SK-N-SH (cell line): Measurements from ENCODE around the gene SESN2. TPM values are rescaled to one million over a fixed set of nuclear protein-coding genes. Genes with fewer than 3 reads are reported as not detected.
A peak's percentile ranks its signal among the peaks of the same experiment; 100 is the strongest.

Experiments used
- CTCF ChIA-PET: fragments of 300-600, 350-600 bp; formaldehyde crosslinking; extraction: SDS; loops from one replicate; lab custom pipeline; 2021; lab: Yijun Ruan, JAX
- POLR2A ChIA-PET: fragments of 350-600 bp; sonication (Branson Sonifier 250); formaldehyde crosslinking; extraction: SDS; loops from one replicate; lab custom pipeline; 2020; ENCODE audit warnings: antibody characterized with exemption, inconsistent platforms; lab: Yijun Ruan, JAX
- DNase-seq: peaks from one replicate; pipeline ENCODE4 v3.0.0; 2012
- H2AFZ ChIP-seq: fragments of 200-600 bp; sonication (generic); 2 replicates; pipeline ENCODE4 v1.8.1; 2016; ENCODE audit warnings: antibody characterized with exemption, mild to moderate bottlenecking, low read depth
- H3F3A ChIP-seq: fragments of 200-600 bp; sonication (generic); replicated peaks from 2 replicates; pipeline ENCODE3; 2016; ENCODE audit warnings: antibody characterized with exemption, mild to moderate bottlenecking; ENCODE audit not compliant: insufficient read depth
- H3K27ac ChIP-seq, 2 experiments: fragments of 200-500 bp in 1 of 2; fragments of 200-600 bp in 1 of 2; sonication (Bioruptor generic) in 1 of 2; sonication (generic), shearing (Covaris generic) in 1 of 2; 2 replicates each; pipeline versions ENCODE4 v1.5.1 to v1.6.1; 2014 to 2016; ENCODE audit warnings: low read depth in 2 of 2, inconsistent platforms in 1 of 2, low read length in 1 of 2, mild to moderate bottlenecking in 1 of 2, mixed read lengths in 1 of 2
- H3K27me3 ChIP-seq: fragments of 200-600 bp; sonication (generic), shearing (Covaris generic); 2 replicates; pipeline ENCODE4 v1.6.1; 2016; ENCODE audit warnings: mixed run types; ENCODE audit not compliant: insufficient read depth
- H3K36me3 ChIP-seq, 2 experiments: fragments of 200-500 bp in 1 of 2; fragments of 200-600 bp in 1 of 2; sonication (Bioruptor generic) in 1 of 2; sonication (generic) in 1 of 2; replicated peaks in 1 of 2; 2 replicates each; pipeline versions ENCODE3 to v1.5.1; 2014 to 2016; ENCODE audit warnings: low read length in 1 of 2, mild to moderate bottlenecking in 1 of 2; ENCODE audit not compliant: insufficient read depth in 2 of 2, control insufficient read depth in 1 of 2
- H3K4me1 ChIP-seq, 2 experiments: fragments of 200-500 bp in 1 of 2; fragments of 200-600 bp in 1 of 2; sonication (Bioruptor generic) in 1 of 2; sonication (generic), shearing (Covaris generic) in 1 of 2; 2 replicates each; pipeline versions ENCODE4 v1.5.1 to v1.6.1; 2014 to 2016; ENCODE audit warnings: low read depth in 1 of 2, low read length in 1 of 2, mixed run types in 1 of 2; ENCODE audit not compliant: insufficient read depth in 2 of 2, control insufficient read depth in 1 of 2
- H3K4me2 ChIP-seq: fragments of 200-600 bp; sonication (generic), shearing (Covaris generic); 2 replicates; pipeline ENCODE4 v1.6.1; 2017; ENCODE audit warnings: mixed run types
- H3K4me3 ChIP-seq, 2 experiments: fragments of 200-500 bp in 1 of 2; fragments of 200-600 bp in 1 of 2; sonication (Bioruptor generic) in 1 of 2; sonication (generic), shearing (Covaris generic) in 1 of 2; 2 replicates each; pipeline versions ENCODE4 v1.5.1 to v1.8.1; 2014 to 2016; ENCODE audit warnings: low read depth in 2 of 2, inconsistent platforms in 1 of 2, low read length in 1 of 2, mild to moderate bottlenecking in 1 of 2, mixed read lengths in 1 of 2, moderate library complexity in 1 of 2
- H3K79me2 ChIP-seq: fragments of 200-600 bp; sonication (generic); 2 replicates; pipeline ENCODE4 v1.8.1; 2017; ENCODE audit warnings: mild to moderate bottlenecking; ENCODE audit not compliant: insufficient read depth
- H3K9ac ChIP-seq: fragments of 200-600 bp; sonication (generic); 2 replicates; pipeline ENCODE4 v1.6.1; 2017; ENCODE audit warnings: mixed run types
- H3K9me2 ChIP-seq: fragments of 200-600 bp; sonication (generic); 2 replicates; pipeline ENCODE4 v1.6.1; 2017; ENCODE audit warnings: mixed run types
- H3K9me3 ChIP-seq: fragments of 200-600 bp; sonication (generic); 2 replicates; pipeline ENCODE4 v1.6.1; 2017; ENCODE audit warnings: mixed run types, mild to moderate bottlenecking, moderate library complexity
- H4K20me1 ChIP-seq: fragments of 200-600 bp; sonication (generic); 2 replicates; pipeline ENCODE4 v1.6.1; 2017; ENCODE audit warnings: mild to moderate bottlenecking, mixed run types; ENCODE audit not compliant: insufficient read depth
- CHD2 ChIP-seq: fragments of 150-350 bp; IDR thresholded peaks from 2 replicates; pipeline ENCODE4 v1.6.1; 2018; ENCODE audit warnings: low read length; ENCODE audit not compliant: partially characterized antibody
- CTCF ChIP-seq: fragments of 200-600 bp; sonication (generic); IDR thresholded peaks from 2 replicates; pipeline ENCODE4 v1.6.1; 2017; ENCODE audit warnings: antibody characterized with exemption, mild to moderate bottlenecking, moderate library complexity
- EP300 ChIP-seq, 2 experiments: IDR thresholded peaks; 2 replicates each; pipeline versions ENCODE4 v1.4.0 to v1.6.1; 2012; ENCODE audit warnings: borderline replicate concordance in 1 of 2, low read depth in 1 of 2, low read length in 1 of 2
- IRF3 ChIP-seq: fragments of 150-350 bp; IDR thresholded peaks from 2 replicates; pipeline ENCODE4 v1.6.1; 2016; ENCODE audit warnings: mild to moderate bottlenecking, low read depth, low read length
- JUND ChIP-seq: IDR thresholded peaks from 2 replicates; pipeline ENCODE4 v1.4.0; 2012
- MEF2A ChIP-seq: IDR thresholded peaks from 2 replicates; pipeline ENCODE4 v1.4.0; 2012; ENCODE audit warnings: low read depth, borderline replicate concordance
- MXI1 ChIP-seq: IDR thresholded peaks from 2 replicates; pipeline ENCODE4 v1.6.1; 2012; ENCODE audit warnings: mild to moderate bottlenecking, low read depth, low read length, improper control_type of control experiment
- NFIC ChIP-seq: IDR thresholded peaks from 2 replicates; pipeline ENCODE4 v1.4.0; 2012; ENCODE audit warnings: borderline replicate concordance
- NRF1 ChIP-seq: IDR thresholded peaks from 2 replicates; pipeline ENCODE4 v1.6.1; 2012; ENCODE audit warnings: low read depth, mild to moderate bottlenecking, low read length
- PBX3 ChIP-seq: IDR thresholded peaks from 2 replicates; pipeline ENCODE4; 2012
- POLR2AphosphoS5 ChIP-seq: IDR thresholded peaks from 2 replicates; pipeline ENCODE4 v1.6.1; 2012; ENCODE audit warnings: low read depth, low read length
- RAD21 ChIP-seq: IDR thresholded peaks from 2 replicates; pipeline ENCODE4 v1.6.1; 2012; ENCODE audit warnings: mild to moderate bottlenecking, low read length
- REST ChIP-seq: IDR thresholded peaks from 2 replicates; pipeline ENCODE4 v1.6.1; 2012; ENCODE audit warnings: mild to moderate bottlenecking, low read depth, low read length, moderate library complexity
- SIN3A ChIP-seq: IDR thresholded peaks from 2 replicates; pipeline ENCODE4 v1.6.1; 2012; ENCODE audit warnings: low read depth, mild to moderate bottlenecking, low read length, moderate library complexity, borderline replicate concordance
- SMC3 ChIP-seq: IDR thresholded peaks from 2 replicates; pipeline ENCODE4 v1.6.1; 2012; ENCODE audit warnings: low read depth, low read length, improper control_type of control experiment
- TAF1 ChIP-seq: IDR thresholded peaks from 2 replicates; pipeline ENCODE4 v1.6.1; 2012; ENCODE audit warnings: low read depth, mild to moderate bottlenecking, low read length, moderate library complexity, borderline replicate concordance
- TCF12 ChIP-seq: IDR thresholded peaks from 2 replicates; pipeline ENCODE4 v1.4.0; 2012
- TEAD4 ChIP-seq: IDR thresholded peaks from 2 replicates; pipeline ENCODE4 v1.4.0; 2012; ENCODE audit warnings: mild to moderate bottlenecking, borderline replicate concordance; ENCODE audit not compliant: insufficient read depth
- YY1 ChIP-seq: IDR thresholded peaks from 2 replicates; pipeline ENCODE4 v1.4.0; 2012; ENCODE audit warnings: low read depth, mild to moderate bottlenecking
- ZBTB33 ChIP-seq: IDR thresholded peaks from 2 replicates; pipeline ENCODE4 v1.4.0; 2012; ENCODE audit warnings: low read depth, borderline replicate concordance
- WGBS: methylation state at CpG from one replicate; pipeline ENCODE4 v1.1.6; 2017; ENCODE audit warnings: low lambda C conversion rate; 5-methylcytosine and 5-hydroxymethylcytosine counted together
- polyA plus RNA-seq, 3 experiments: library from polyadenylated mRNA; depleted of rRNA; stranded (reverse); fragments of >200 nt; gene quantifications; 2 replicates each; pipeline ENCODE4 v1.2.3, GENCODE V29; 2012

Gene SESN2
- polyA plus RNA-seq, 1 of the 3 experiments (the other 2 are of a cell fraction): 14.1 TPM

GRCh38 chr1:28233264-28233606 lies 26.1 kb upstream of the SESN2 start (continued):
- TF ChIP-seq REST: no peak
- TF ChIP-seq TCF12: no peak

- DNase-seq: peak; percentile 97
- POLR2A ChIA-PET: interaction anchor here (0.7 to 2.8 kb wide), 9 partner anchors 9 to 411 kb away, joined by 3 to 10 read pairs (median 5); partner anchors contain the start of genes EYA3, MED18 and SESN2
- Histone ChIP-seq H3K27me3 (no peaks in the 10 kb centered on the region), H3K27ac (peak within 1 kb of the TSS; percentile 61 to 85), H3K79me2 (peaks cover 48% of the 10 kb centered on the region), H4K20me1 (no peaks in the 10 kb centered on the region), H3K4me1 (peaks cover 10 to 13% of the 10 kb centered on the region in 2 experiments), H2AFZ (peak within 1 kb of the TSS; percentile 99), H3K9ac (peak within 1 kb of the TSS; percentile 83), H3K4me2 (peak within 1 kb of the TSS; percentile 96), H3F3A (peaks cover 22% of the 10 kb centered on the region), H3K9me2 (no peaks in the 10 kb centered on the region), H3K4me3 (peak within 1 kb of the TSS; percentile 87 to 90), H3K9me3 (no peaks in the 10 kb centered on the region), H3K36me3 (peaks cover 4 to 9% of the 10 kb centered on the region in 2 experiments)
- CTCF ChIA-PET: interaction anchor here (0.5 to 4.7 kb wide), 4 partner anchors 12 to 303 kb away, joined by 3 to 25 read pairs (median 3); no protein-coding TSS in a partner anchor
- WGBS: under 1% methylated on average over 38 of the region's 60 CpGs
- no peak for TF ChIP-seq MEF2A
- TF ChIP-seq TAF1: peak; percentile 98
- TF ChIP-seq CHD2: peak; percentile 89
- TF ChIP-seq RAD21: no peak
- TF ChIP-seq CTCF: no peak
- TF ChIP-seq NFIC: peak; percentile 43; the same call in 1 of the 2 replicates
- no peak for TF ChIP-seq JUND
- no peak for TF ChIP-seq NRF1
- peak; percentile 82 for TF ChIP-seq YY1
- TF ChIP-seq PBX3: peak; percentile 74
- peak; percentile 98 for TF ChIP-seq POLR2AphosphoS5
- TF ChIP-seq MXI1: peak; percentile 88
- TF ChIP-seq EP300 (IDR thresholded peaks at IDR 0.05; ENCODE audit: borderline replicate concordance in 1 of 2, low read depth in 1 of 2, low read length in 1 of 2): no peak
- peak; percentile 70; the same call in 1 of the 2 replicates for TF ChIP-seq SIN3A
- peak; percentile 89 for TF ChIP-seq IRF3
- TF ChIP-seq SMC3: no peak
- TF ChIP-seq ZBTB33: no peak
- TF ChIP-seq TEAD4: no peak
These were observed 23.3 kb upstream of the SESN2 start, which contains the start of gene ATP5IF1 for GRCh38 chr1:28235755-28236655. TSS of gene ATP5IF1 (plus strand) at chr1:28236124. CDS start at chr1:28236184, 60 bp downstream.
